Neural cell (in vitro differentiated cells): Measurements from ENCODE around the gene MTRF1. TPM values are rescaled to one million over a fixed set of nuclear protein-coding genes. Genes with fewer than 3 reads are reported as not detected.
"Not testable (repeated sequence)": the region's sequence is repeated elsewhere in the genome, so short reads cannot be mapped to it uniquely, and the experiment has no call there.

Experiments used
- H2AFZ ChIP-seq: fragments of 200-600, 300-800 bp; sonication (generic), shearing (Covaris generic); 2 replicates; pipeline ENCODE4 v1.6.0; 2014; ENCODE audit warnings: low read depth, mild to moderate bottlenecking, antibody characterized with exemption, low read length, moderate library complexity
- H3F3A ChIP-seq: fragments of 200-600 bp; shearing (Covaris generic); 2 replicates; pipeline ENCODE4 v1.6.1; 2016; ENCODE audit warnings: mild to moderate bottlenecking, moderate library complexity, mixed read lengths, antibody characterized with exemption, low read length; ENCODE audit not compliant: insufficient read depth, poor library complexity, severe bottlenecking
- H3K27ac ChIP-seq: fragments of 200-600, 300-800 bp; sonication (generic), shearing (Covaris generic); 2 replicates; pipeline ENCODE4 v1.5.1; 2014; ENCODE audit warnings: mild to moderate bottlenecking, low read length, moderate library complexity
- H3K27me3 ChIP-seq: fragments of 300-800, 200-600 bp; sonication (generic), shearing (Covaris generic); 2 replicates; pipeline ENCODE4 v1.6.0; 2014; ENCODE audit warnings: mild to moderate bottlenecking, low read depth, low read length, moderate library complexity; ENCODE audit not compliant: insufficient read depth
- H3K36me3 ChIP-seq: fragments of 300-800, 200-600 bp; sonication (generic), shearing (Covaris generic); 2 replicates; pipeline ENCODE4 v1.5.1; 2014; ENCODE audit warnings: mild to moderate bottlenecking, antibody characterized with exemption, low read length, moderate library complexity; ENCODE audit not compliant: insufficient read depth
- H3K4me2 ChIP-seq: fragments of 300-800, 200-600 bp; sonication (generic), shearing (Covaris generic); 2 replicates; pipeline ENCODE4 v1.6.0; 2014; ENCODE audit warnings: mild to moderate bottlenecking, low read length
- H3K4me3 ChIP-seq: fragments of 300-800, 200-600 bp; sonication (generic), shearing (Covaris generic); 2 replicates; pipeline ENCODE4 v1.5.1; 2014; ENCODE audit warnings: mild to moderate bottlenecking, low read length, moderate library complexity
- H3K79me2 ChIP-seq: fragments of 200-600 bp; shearing (Covaris generic); replicated peaks from 2 replicates; pipeline ENCODE4 v1.6.0; 2014; ENCODE audit warnings: mild to moderate bottlenecking, low read length, moderate library complexity; ENCODE audit not compliant: insufficient read depth
- H3K9ac ChIP-seq: fragments of 300-800, 200-600 bp; sonication (generic), shearing (Covaris generic); 2 replicates; pipeline ENCODE4 v1.6.1; 2016; ENCODE audit warnings: mild to moderate bottlenecking, low read length, mixed read lengths
- H3K9me2 ChIP-seq: fragments of 200-600 bp; shearing (Covaris generic); 2 replicates; pipeline ENCODE4 v1.6.1; 2016; ENCODE audit warnings: mild to moderate bottlenecking, low read length, mixed read lengths; ENCODE audit not compliant: insufficient read depth
- H3K9me3 ChIP-seq: fragments of 200-600, 300-800 bp; sonication (generic), shearing (Covaris generic); 2 replicates; pipeline ENCODE4 v1.6.1; 2016; ENCODE audit warnings: mild to moderate bottlenecking, mixed run types, low read length, moderate library complexity, mixed read lengths
- H4K20me1 ChIP-seq: fragments of 200-600 bp; shearing (Covaris generic); 2 replicates; pipeline ENCODE4 v1.6.1; 2016; ENCODE audit warnings: mild to moderate bottlenecking, mixed run types; ENCODE audit not compliant: insufficient read depth
- MXI1 ChIP-seq: fragments of 450-650 bp; conservative IDR thresholded peaks from 2 replicates; pipeline ENCODE4 v1.6.1; 2014; ENCODE audit warnings: antibody characterized with exemption, mild to moderate bottlenecking; ENCODE audit not compliant: poor library complexity, severe bottlenecking
- POLR2AphosphoS5 ChIP-seq: IDR thresholded peaks from 2 replicates; pipeline ENCODE4 v1.6.1; 2012
- RAD21 ChIP-seq: fragments of 450-650 bp; conservative IDR thresholded peaks from 2 replicates; pipeline ENCODE4 v1.6.1; 2014; ENCODE audit warnings: antibody characterized with exemption, mild to moderate bottlenecking, moderate library complexity
- SMC3 ChIP-seq: fragments of 450-650 bp; conservative IDR thresholded peaks from 2 replicates; pipeline ENCODE4 v1.6.1; 2014; ENCODE audit warnings: antibody characterized with exemption, mild to moderate bottlenecking, moderate library complexity; ENCODE audit not compliant: poor library complexity
- TAF1 ChIP-seq: IDR thresholded peaks from 2 replicates; pipeline ENCODE4 v1.6.1; 2012; ENCODE audit warnings: low read depth
- polyA plus RNA-seq: library from polyadenylated mRNA; depleted of rRNA; stranded (reverse); fragments of >200 nt; gene quantifications from 2 replicates; pipeline ENCODE4 v1.2.3, GENCODE V29; 2014
- TF ChIP-seq, protein P1 (sequence below): IDR thresholded peaks from 2 replicates; pipeline ENCODE4 v1.6.1; 2012; ENCODE audit warnings: borderline replicate concordance
- TF ChIP-seq, protein P2 (sequence below): fragments of 450-650 bp; IDR thresholded peaks from 2 replicates; pipeline ENCODE4 v1.5.1; 2014; ENCODE audit warnings: antibody characterized with exemption, mild to moderate bottlenecking, moderate library complexity; ENCODE audit not compliant: poor library complexity, severe bottlenecking

The MTRF1 gene
- polyA plus RNA-seq, 1 donor from 2014 or later, result 15.7 TPM

DNA sequence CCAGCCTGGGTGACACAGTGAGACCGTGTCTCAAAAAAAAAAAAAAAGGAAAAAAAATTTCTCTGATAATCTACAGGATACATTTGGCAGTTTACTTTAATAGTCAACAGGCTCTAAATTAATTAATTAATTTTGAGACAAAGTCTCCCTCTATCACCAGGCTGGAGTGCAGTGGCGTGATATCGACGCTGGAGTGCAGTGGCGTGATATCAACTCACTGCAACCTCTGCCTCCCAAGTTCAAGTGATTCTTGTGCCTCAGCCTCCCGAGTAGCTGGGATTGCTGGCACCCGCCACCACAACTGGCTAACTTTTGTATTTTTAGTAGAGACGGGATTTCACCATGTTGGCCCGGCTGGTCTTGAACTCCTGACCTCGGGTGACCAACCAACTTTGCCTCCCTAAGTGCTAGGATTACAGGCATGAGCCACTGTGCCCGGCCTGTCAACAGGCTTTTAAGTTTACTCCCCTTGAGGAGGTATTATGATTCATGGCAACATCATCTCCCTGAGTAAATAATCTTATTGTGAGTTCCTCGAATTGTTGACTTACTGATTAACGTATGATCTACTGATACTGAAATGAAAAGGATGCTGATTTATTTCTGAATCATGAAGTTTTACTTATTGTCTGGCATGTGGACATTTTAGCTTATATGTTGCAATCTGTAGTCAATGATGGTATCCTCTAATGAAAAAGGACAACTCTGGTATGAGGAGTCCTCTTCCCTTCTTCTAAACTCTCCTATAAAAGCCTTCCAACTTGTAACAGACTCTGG lies 21.3 kb upstream of the MTRF1 start:
- Histone ChIP-seq H3K4me3 (no peak overlapping the region), H3K4me2 (no peak overlapping the region), H2AFZ (no peak overlapping the region), H3K27me3 (no peaks in the 10 kb centered on the region), H3K27ac (no peak overlapping the region), H3K9me3 (no peaks in the 10 kb centered on the region), H3K36me3 (no peaks in the 10 kb centered on the region), H3F3A (no peaks in the 10 kb centered on the region), H4K20me1 (no peaks in the 10 kb centered on the region), H3K9me2 (no peaks in the 10 kb centered on the region), H3K79me2 (no peaks in the 10 kb centered on the region), H3K9ac (no peak overlapping the region)
- TF ChIP-seq SMC3 (no peak), POLR2AphosphoS5 (no peak), RAD21 (no peak), TAF1 (no peak), MXI1 (no peak)
- TF ChIP-seq, protein P1, sequence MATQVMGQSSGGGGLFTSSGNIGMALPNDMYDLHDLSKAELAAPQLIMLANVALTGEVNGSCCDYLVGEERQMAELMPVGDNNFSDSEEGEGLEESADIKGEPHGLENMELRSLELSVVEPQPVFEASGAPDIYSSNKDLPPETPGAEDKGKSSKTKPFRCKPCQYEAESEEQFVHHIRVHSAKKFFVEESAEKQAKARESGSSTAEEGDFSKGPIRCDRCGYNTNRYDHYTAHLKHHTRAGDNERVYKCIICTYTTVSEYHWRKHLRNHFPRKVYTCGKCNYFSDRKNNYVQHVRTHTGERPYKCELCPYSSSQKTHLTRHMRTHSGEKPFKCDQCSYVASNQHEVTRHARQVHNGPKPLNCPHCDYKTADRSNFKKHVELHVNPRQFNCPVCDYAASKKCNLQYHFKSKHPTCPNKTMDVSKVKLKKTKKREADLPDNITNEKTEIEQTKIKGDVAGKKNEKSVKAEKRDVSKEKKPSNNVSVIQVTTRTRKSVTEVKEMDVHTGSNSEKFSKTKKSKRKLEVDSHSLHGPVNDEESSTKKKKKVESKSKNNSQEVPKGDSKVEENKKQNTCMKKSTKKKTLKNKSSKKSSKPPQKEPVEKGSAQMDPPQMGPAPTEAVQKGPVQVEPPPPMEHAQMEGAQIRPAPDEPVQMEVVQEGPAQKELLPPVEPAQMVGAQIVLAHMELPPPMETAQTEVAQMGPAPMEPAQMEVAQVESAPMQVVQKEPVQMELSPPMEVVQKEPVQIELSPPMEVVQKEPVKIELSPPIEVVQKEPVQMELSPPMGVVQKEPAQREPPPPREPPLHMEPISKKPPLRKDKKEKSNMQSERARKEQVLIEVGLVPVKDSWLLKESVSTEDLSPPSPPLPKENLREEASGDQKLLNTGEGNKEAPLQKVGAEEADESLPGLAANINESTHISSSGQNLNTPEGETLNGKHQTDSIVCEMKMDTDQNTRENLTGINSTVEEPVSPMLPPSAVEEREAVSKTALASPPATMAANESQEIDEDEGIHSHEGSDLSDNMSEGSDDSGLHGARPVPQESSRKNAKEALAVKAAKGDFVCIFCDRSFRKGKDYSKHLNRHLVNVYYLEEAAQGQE, result no peak

DNA sequence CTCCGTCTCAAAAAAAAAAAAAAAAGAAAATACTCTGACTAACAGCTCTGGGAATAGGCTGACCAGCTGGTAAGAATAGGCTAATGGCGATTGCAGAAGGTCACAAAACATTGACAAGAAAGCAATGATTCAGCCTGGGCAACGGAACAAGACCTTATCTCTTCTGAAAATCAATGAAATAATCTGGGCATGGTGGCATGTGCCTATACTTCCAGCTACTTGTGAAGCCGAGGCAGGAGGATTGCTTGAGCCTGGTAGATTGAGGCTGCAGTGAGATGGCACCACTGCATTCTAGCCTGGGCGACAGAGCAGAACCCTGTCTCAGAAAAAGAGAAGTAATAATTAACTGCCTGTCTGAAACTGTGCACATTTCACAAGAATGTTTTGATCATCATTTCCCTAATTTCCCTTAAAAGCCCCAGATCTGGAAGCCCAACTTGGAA lies 18.8 kb upstream of the MTRF1 start:
- Histone ChIP-seq H3K27ac (no peak overlapping the region), H3K9me2 (no peaks in the 10 kb centered on the region), H3K36me3 (no peaks in the 10 kb centered on the region), H4K20me1 (no peaks in the 10 kb centered on the region), H3K27me3 (no peaks in the 10 kb centered on the region), H3K4me2 (no peak overlapping the region), H2AFZ (no peak overlapping the region), H3K4me3 (no peak overlapping the region), H3K9ac (no peak overlapping the region), H3F3A (no peaks in the 10 kb centered on the region), H3K9me3 (no peaks in the 10 kb centered on the region), H3K79me2 (no peaks in the 10 kb centered on the region)
- TF ChIP-seq SMC3, result no peak
- TF ChIP-seq MXI1, result no peak

DNA sequence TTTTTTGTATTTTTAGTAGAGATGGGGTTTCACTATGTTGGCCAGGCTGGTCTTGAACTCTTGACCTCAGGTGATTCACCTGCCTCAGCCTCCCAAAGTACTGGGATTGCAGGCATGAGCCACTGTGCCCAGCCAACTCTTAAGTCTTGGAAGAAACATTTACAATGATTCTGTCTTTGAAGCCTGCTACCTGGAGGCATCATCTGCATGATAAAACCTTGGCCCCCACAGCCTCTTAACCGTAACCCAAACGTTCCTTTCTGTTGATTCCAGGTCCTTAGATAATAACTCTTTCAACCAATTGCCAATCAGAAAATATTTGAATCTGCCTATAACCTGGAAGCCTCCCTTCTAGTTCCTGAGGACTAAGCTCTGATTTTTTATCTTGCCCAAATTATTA lies 15.8 kb upstream of the MTRF1 start:
- not testable (repeated sequence) for H4K20me1 ChIP-seq, H3K9me2 ChIP-seq, H3K79me2 ChIP-seq, H3K27ac ChIP-seq, H3K4me3 ChIP-seq, H3K4me2 ChIP-seq, H3K9me3 ChIP-seq, H3K9ac ChIP-seq, H3F3A ChIP-seq, H3K36me3 ChIP-seq, H2AFZ ChIP-seq, H3K27me3 ChIP-seq

DNA sequence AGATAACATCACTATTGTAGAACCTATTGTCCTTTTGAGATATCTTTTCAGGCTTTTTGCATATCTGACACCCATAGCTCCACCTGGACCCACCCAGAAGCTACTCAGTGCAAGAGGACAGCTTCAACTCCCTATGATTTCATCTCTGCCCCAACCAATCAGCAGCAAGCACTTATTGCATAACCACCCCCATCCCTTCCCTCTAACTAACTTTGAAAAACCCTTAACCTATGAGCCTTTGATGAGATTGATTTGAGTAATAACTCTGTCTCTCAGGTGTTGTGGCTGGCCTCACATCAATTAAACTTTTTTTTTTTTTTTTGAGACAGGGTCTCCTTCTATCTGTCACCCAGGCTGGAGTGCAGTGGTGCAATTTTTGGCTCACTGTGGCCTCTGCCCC lies 13.4 kb upstream of the MTRF1 start:
- no peak overlapping the region for H3K4me3 ChIP-seq
- no peaks in the 10 kb centered on the region for H3K79me2 ChIP-seq
- no peaks in the 10 kb centered on the region for H4K20me1 ChIP-seq
- H3F3A ChIP-seq, result no peaks in the 10 kb centered on the region
- no peak overlapping the region for H3K4me2 ChIP-seq
- H3K27ac ChIP-seq, result no peak overlapping the region
- no peaks in the 10 kb centered on the region for H3K36me3 ChIP-seq
- no peaks in the 10 kb centered on the region for H3K27me3 ChIP-seq
- no peak overlapping the region for H3K9ac ChIP-seq
- H2AFZ ChIP-seq, result no peak overlapping the region
- H3K9me3 ChIP-seq, result no peaks in the 10 kb centered on the region
- H3K9me2 ChIP-seq, result no peaks in the 10 kb centered on the region
- TF ChIP-seq, protein P2, sequence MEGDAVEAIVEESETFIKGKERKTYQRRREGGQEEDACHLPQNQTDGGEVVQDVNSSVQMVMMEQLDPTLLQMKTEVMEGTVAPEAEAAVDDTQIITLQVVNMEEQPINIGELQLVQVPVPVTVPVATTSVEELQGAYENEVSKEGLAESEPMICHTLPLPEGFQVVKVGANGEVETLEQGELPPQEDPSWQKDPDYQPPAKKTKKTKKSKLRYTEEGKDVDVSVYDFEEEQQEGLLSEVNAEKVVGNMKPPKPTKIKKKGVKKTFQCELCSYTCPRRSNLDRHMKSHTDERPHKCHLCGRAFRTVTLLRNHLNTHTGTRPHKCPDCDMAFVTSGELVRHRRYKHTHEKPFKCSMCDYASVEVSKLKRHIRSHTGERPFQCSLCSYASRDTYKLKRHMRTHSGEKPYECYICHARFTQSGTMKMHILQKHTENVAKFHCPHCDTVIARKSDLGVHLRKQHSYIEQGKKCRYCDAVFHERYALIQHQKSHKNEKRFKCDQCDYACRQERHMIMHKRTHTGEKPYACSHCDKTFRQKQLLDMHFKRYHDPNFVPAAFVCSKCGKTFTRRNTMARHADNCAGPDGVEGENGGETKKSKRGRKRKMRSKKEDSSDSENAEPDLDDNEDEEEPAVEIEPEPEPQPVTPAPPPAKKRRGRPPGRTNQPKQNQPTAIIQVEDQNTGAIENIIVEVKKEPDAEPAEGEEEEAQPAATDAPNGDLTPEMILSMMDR, result no peak
